Measurements from ENCODE around the gene FOXS1. TPM values are rescaled to one million over a fixed set of nuclear protein-coding genes. Genes with fewer than 3 reads are reported as not detected.

FOXS1 gene
- total RNA-seq, 4 donors from 2014 or later: 0.33 TPM; not detected in 3

DNA sequence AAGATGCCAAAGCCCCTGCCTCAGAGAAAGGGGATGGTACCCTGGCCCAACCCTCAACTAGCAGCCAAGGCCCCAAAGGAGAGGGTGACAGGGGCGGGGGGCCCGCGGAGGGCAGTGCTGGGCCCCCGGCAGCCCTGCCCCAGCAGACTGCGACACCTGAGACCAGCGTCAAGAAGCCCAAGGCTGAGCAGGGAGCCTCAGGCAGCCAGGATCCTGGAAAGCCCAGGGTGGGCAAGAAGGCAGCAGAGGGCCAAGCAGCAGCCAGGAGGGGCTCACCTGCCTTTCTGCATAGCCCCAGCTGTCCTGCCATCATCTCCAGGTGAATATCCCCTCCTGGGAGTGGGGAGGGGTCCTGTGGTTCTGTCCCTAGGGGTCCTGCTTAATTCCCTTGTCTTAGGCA lies 25.2 kb downstream of the FOXS1 start:
- H3K36me3 ChIP-seq: no peaks in the 10 kb centered on the region
- no peaks in the 10 kb centered on the region for H3K27me3 ChIP-seq
- in situ Hi-C loops (cut with MboI; ENCODE audit: low sequenced_read_pairs in 4 of 4): loop anchor here in 3 of 4 donors (10.0 to 25.0 kb wide), 4 partner anchors 85 to 215 kb away; partner anchors contain the start of genes PDRG1 (in 1 of the 3) and TPX2 (in 1 of the 3)
- H3K4me3 ChIP-seq: peak overlapping the region; percentile 45 to 68 (median 64)
- ATAC-seq (no peak), DNase-seq (no peak)
- H3K27ac ChIP-seq: peak overlapping the region; percentile 82 to 95 (median 93)
- H3K4me1 ChIP-seq: peaks cover 52 to 84% of the 10 kb centered on the region in 2 donors
- intact Hi-C loops (cut with DNase I; ENCODE audit: low total_unique reads): no loop called here
- no peaks in the 10 kb centered on the region for H3K9me3 ChIP-seq
- TF ChIP-seq POLR2A (IDR thresholded peaks at IDR 0.05): no peak
- TF ChIP-seq, protein P1, sequence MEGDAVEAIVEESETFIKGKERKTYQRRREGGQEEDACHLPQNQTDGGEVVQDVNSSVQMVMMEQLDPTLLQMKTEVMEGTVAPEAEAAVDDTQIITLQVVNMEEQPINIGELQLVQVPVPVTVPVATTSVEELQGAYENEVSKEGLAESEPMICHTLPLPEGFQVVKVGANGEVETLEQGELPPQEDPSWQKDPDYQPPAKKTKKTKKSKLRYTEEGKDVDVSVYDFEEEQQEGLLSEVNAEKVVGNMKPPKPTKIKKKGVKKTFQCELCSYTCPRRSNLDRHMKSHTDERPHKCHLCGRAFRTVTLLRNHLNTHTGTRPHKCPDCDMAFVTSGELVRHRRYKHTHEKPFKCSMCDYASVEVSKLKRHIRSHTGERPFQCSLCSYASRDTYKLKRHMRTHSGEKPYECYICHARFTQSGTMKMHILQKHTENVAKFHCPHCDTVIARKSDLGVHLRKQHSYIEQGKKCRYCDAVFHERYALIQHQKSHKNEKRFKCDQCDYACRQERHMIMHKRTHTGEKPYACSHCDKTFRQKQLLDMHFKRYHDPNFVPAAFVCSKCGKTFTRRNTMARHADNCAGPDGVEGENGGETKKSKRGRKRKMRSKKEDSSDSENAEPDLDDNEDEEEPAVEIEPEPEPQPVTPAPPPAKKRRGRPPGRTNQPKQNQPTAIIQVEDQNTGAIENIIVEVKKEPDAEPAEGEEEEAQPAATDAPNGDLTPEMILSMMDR (IDR thresholded peaks at IDR 0.05 in 4 of 5, conservative IDR thresholded peaks at IDR 0.05 in 1 of 5): no peak

GRCh38 chr20:31819083-31819784 lies 26.2 kb downstream of the FOXS1 start, which contains the start of gene MYLK2:
Gene MYLK2 (plus strand): TSS chr20:31819356. CDS start chr20:31819581, 225 bp downstream.
- peak within 1 kb of the TSS; percentile 45 to 68 (median 64) for H3K4me3 ChIP-seq
- H3K36me3 ChIP-seq: no peaks in the 10 kb centered on the region
- H3K9me3 ChIP-seq: no peaks in the 10 kb centered on the region
- ATAC-seq (peak; percentile 26 to 34), DNase-seq (peak; percentile 56 to 92)
- in situ Hi-C loops (cut with MboI; ENCODE audit: low sequenced_read_pairs in 4 of 4) (loop anchor here in 2 of 4 donors (10.0 to 25.0 kb wide), 2 partner anchors 74 to 157 kb away; no protein-coding TSS in a partner anchor), intact Hi-C loops (cut with DNase I; ENCODE audit: low total_unique reads) (loop anchor here (5.0 kb wide), 1 partner anchor 147 kb away; no protein-coding TSS in a partner anchor)
- peak within 1 kb of the TSS; percentile 82 to 95 (median 93) for H3K27ac ChIP-seq
- TF ChIP-seq POLR2A (IDR thresholded peaks at IDR 0.05): peak; percentile 84 to 90
- TF ChIP-seq, protein P1 (IDR thresholded peaks at IDR 0.05 in 4 of 5, conservative IDR thresholded peaks at IDR 0.05 in 1 of 5): no peak
- peaks cover 59 to 84% of the 10 kb centered on the region in 2 donors for H3K4me1 ChIP-seq
- H3K27me3 ChIP-seq: no peaks in the 10 kb centered on the region

- no peak for DNase-seq
- Histone ChIP-seq H3K27ac (peak overlapping the region; percentile 82 to 95 (median 93)), H3K9me3 (no peaks in the 10 kb centered on the region), H3K4me3 (no peak overlapping the region), H3K4me1 (peaks cover 59 to 84% of the 10 kb centered on the region in 2 donors), H3K27me3 (no peaks in the 10 kb centered on the region), H3K36me3 (no peaks in the 10 kb centered on the region)
- intact Hi-C loops (cut with DNase I; ENCODE audit: low total_unique reads) (loop anchor here (5.0 kb wide), 1 partner anchor 146 kb away; no protein-coding TSS in a partner anchor), in situ Hi-C loops (cut with MboI; ENCODE audit: low sequenced_read_pairs in 4 of 4) (loop anchor here in 2 of 4 donors (10.0 to 25.0 kb wide), 2 partner anchors 74 to 156 kb away; no protein-coding TSS in a partner anchor)
- ATAC-seq: no peak
- no peak for TF ChIP-seq POLR2A (IDR thresholded peaks at IDR 0.05)
- TF ChIP-seq, protein P1 (IDR thresholded peaks at IDR 0.05 in 4 of 5, conservative IDR thresholded peaks at IDR 0.05 in 1 of 5): no peak
These were observed 27.0 kb downstream of the FOXS1 start for GRCh38 chr20:31818376-31818908.

DNA sequence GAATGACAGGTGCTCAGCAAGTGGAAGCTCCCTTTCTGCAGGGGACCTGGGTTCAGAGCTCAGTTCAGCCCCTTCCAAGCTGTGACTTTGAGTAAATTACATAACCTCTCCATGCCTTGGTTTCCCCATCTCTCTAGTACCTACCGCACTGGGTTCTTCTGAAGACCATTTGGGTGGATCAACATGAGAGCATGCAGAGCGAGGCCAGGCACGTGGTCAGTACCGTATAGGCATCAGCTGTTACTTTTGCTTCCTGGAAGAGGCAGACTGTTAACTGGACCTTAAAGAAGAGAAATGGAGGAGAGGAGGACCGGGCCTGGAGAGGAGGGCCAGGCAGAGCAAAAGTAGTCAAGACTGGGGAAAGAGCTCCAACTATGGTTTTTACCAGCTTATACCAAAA lies 27.9 kb downstream of the FOXS1 start:
- TF ChIP-seq POLR2A (IDR thresholded peaks at IDR 0.05): no peak
- TF ChIP-seq, protein P1 (IDR thresholded peaks at IDR 0.05 in 4 of 5, conservative IDR thresholded peaks at IDR 0.05 in 1 of 5): no peak
- Histone ChIP-seq H3K4me3 (no peak overlapping the region), H3K36me3 (no peaks in the 10 kb centered on the region), H3K9me3 (no peaks in the 10 kb centered on the region), H3K4me1 (peaks cover 62 to 86% of the 10 kb centered on the region in 2 donors), H3K27me3 (no peaks in the 10 kb centered on the region), H3K27ac (peak overlapping the region; percentile 87 to 95 (median 93))
- in situ Hi-C loops (cut with MboI; ENCODE audit: low sequenced_read_pairs in 4 of 4) (loop anchor here in 2 of 4 donors (10.0 to 25.0 kb wide), 2 partner anchors 73 to 155 kb away; no protein-coding TSS in a partner anchor), intact Hi-C loops (cut with DNase I; ENCODE audit: low total_unique reads) (loop anchor here (5.0 kb wide), 1 partner anchor 145 kb away; no protein-coding TSS in a partner anchor)
- DNase-seq: no peak
- ATAC-seq: no peak

All from gastrocnemius medialis (tissue), 4 donors.